Esophagus muscularis mucosa (tissue), 4 donors: ENCODE results near the gene AKAP9. TPM values are rescaled to one million over a fixed set of nuclear protein-coding genes. Genes with fewer than 3 reads are reported as not detected.
"Not testable (repeated sequence)": the region's sequence is repeated elsewhere in the genome, so short reads cannot be mapped to it uniquely, and the experiment has no call there.

Experiments used
- DNase-seq: peaks from one replicate; pipeline ENCODE4 v3.0.0-alpha.2; 2017; ENCODE audit errors: extremely low spot score
- H3K27ac ChIP-seq, 4 donors: fragments of 200-600 bp; sonication (generic); replicated peaks in 1 of 4; 1 replicate in 3 of 4; 2 replicates in 1 of 4; pipeline ENCODE4 v1.5.1; 2016 to 2019; ENCODE audit warnings: mild to moderate bottlenecking in 1 of 4
- H3K27me3 ChIP-seq, 4 donors: fragments of 200-600 bp; sonication (generic); one replicate each; pipeline versions ENCODE4 v1.5.1 to v1.6.0; 2016 to 2019
- H3K36me3 ChIP-seq, 4 donors: fragments of 200-600 bp; sonication (generic); one replicate each; pipeline ENCODE4 v1.5.1; 2016 to 2019
- H3K4me1 ChIP-seq, 4 donors: fragments of 200-600 bp; sonication (generic); one replicate each; pipeline ENCODE4 v1.5.1; 2016 to 2019
- H3K4me3 ChIP-seq, 4 donors: fragments of 200-600 bp; sonication (generic); 1 replicate in 2 of 4; 2 replicates in 2 of 4; pipeline ENCODE4 v1.5.1; 2016 to 2019; ENCODE audit warnings: mild to moderate bottlenecking in 4 of 4, moderate library complexity in 1 of 4
- H3K9me3 ChIP-seq, 4 donors: fragments of 200-600 bp; sonication (generic); 1 replicate in 3 of 4; 2 replicates in 1 of 4; pipeline ENCODE4 v1.5.1; 2016 to 2019
- CTCF ChIP-seq, 3 experiments: fragments of 200-600 bp in 2 of 3; fragments of 450-650 bp in 1 of 3; sonication (generic) in 2 of 3; IDR thresholded peaks; one replicate each; pipeline ENCODE4 v1.5.1; 2017 to 2019; ENCODE audit warnings: antibody characterized with exemption in 3 of 3, mild to moderate bottlenecking in 2 of 3, moderate library complexity in 1 of 3
- EP300 ChIP-seq: sonication (generic); formaldehyde crosslinking; IDR thresholded peaks from one replicate; pipeline ENCODE4 v1.6.1; 2017; ENCODE audit warnings: antibody characterized with exemption
- POLR2A ChIP-seq: fragments of 450-650 bp; IDR thresholded peaks from one replicate; pipeline ENCODE4 v1.6.1; 2017; ENCODE audit warnings: antibody characterized with exemption, moderate library complexity, mild to moderate bottlenecking, low read depth
- POLR2AphosphoS5 ChIP-seq, 2 donors: sonication (generic); formaldehyde crosslinking; IDR thresholded peaks; one replicate each; pipeline ENCODE4 v1.6.1; 2017; ENCODE audit warnings: antibody characterized with exemption in 2 of 2
- WGBS: methylation state at CpG from one replicate; pipeline ENCODE4 v1.1.5; 2018; 5-methylcytosine and 5-hydroxymethylcytosine counted together
- intact Hi-C: fragments of 100-400 bp; cut with DNase I; formaldehyde crosslinking; loops from one replicate; pipeline ENCODE4 v1.15.1; 2023
- total RNA-seq, 4 donors: library from RNA; depleted of rRNA; stranded (reverse); fragments of >200 nt; gene quantifications; one replicate each; pipeline versions ENCODE4 v1.1.0 to v1.2.1, GENCODE V29; 2016

Gene AKAP9
- total RNA-seq, 4 donors from 2014 or later: 33.6 to 60.2 (median 39.3) TPM

- peak overlapping the region; percentile 72 to 100 (median 96) for H3K4me3 ChIP-seq
- 27% methylated on average over 21 of the region's 21 CpGs for WGBS
- no peaks in the 10 kb centered on the region for H3K27me3 ChIP-seq
- H3K9me3 ChIP-seq: no peaks in the 10 kb centered on the region
- peaks cover 0 to 12% (median 6%) of the 10 kb centered on the region in 4 donors for H3K36me3 ChIP-seq
- no peak for DNase-seq
- TF ChIP-seq POLR2AphosphoS5 (IDR thresholded peaks at IDR 0.05): no peak
- no peak for TF ChIP-seq POLR2A
- TF ChIP-seq EP300: no peak
- H3K4me1 ChIP-seq: peaks cover 5 to 28% (median 25%) of the 10 kb centered on the region in 4 donors
- H3K27ac ChIP-seq: peak overlapping the region; percentile 89 to 98 (median 95)
- intact Hi-C loops: loop anchor here (10.0 kb wide), 1 partner anchor 310 kb away; the partner anchor contains the start of gene GATAD1
Observed at GRCh38 chr7:92135052-92135889, 194.6 kb downstream of the AKAP9 start.

- peaks cover 5 to 21% (median 18%) of the 10 kb centered on the region in 4 donors for H3K4me1 ChIP-seq
- TF ChIP-seq POLR2A: no peak
- TF ChIP-seq CTCF (IDR thresholded peaks at IDR 0.05): no peak
- no peak for TF ChIP-seq POLR2AphosphoS5 (IDR thresholded peaks at IDR 0.05)
- no peak for TF ChIP-seq EP300
- no peak for DNase-seq
- H3K36me3 ChIP-seq: no peaks in the 10 kb centered on the region
- H3K27me3 ChIP-seq: no peaks in the 10 kb centered on the region
- no peaks in the 10 kb centered on the region for H3K9me3 ChIP-seq
- intact Hi-C loops: loop anchor here (10.0 kb wide), 1 partner anchor 307 kb away; the partner anchor contains the start of gene GATAD1
- H3K4me3 ChIP-seq: no peak overlapping the region
- 37% methylated on average over 2 of the region's 2 CpGs for WGBS
- H3K27ac ChIP-seq: no peak overlapping the region
Observed at GRCh38 chr7:92137557-92137956, 196.9 kb downstream of the AKAP9 start.

GRCh38 chr7:92141161-92141560 is 200.5 kb downstream of the AKAP9 start:
- Histone ChIP-seq H3K27me3 (no peaks in the 10 kb centered on the region), H3K36me3 (no peaks in the 10 kb centered on the region), H3K4me1 (no peaks in the 10 kb centered on the region), H3K27ac (no peak overlapping the region), H3K4me3 (no peak overlapping the region), H3K9me3 (no peaks in the 10 kb centered on the region)
- TF ChIP-seq POLR2A: no peak
- TF ChIP-seq CTCF (IDR thresholded peaks at IDR 0.05): no peak
- no peak for TF ChIP-seq POLR2AphosphoS5 (IDR thresholded peaks at IDR 0.05)
- TF ChIP-seq EP300: no peak
- over 99% methylated on average over 7 of the region's 7 CpGs for WGBS
- intact Hi-C loops: no loop called here
- DNase-seq: no peak

GRCh38 chr7:92142791-92143190 is 202.1 kb downstream of the AKAP9 start:
- H3K4me1 ChIP-seq, H3K4me3 ChIP-seq, H3K9me3 ChIP-seq, H3K27me3 ChIP-seq, H3K27ac ChIP-seq, intact Hi-C loops, H3K36me3 ChIP-seq, DNase-seq: not testable (repeated sequence)
- 87% methylated on average over 9 of the region's 9 CpGs for WGBS

- H3K4me3 ChIP-seq, intact Hi-C loops, H3K4me1 ChIP-seq, DNase-seq, H3K9me3 ChIP-seq, H3K36me3 ChIP-seq, H3K27ac ChIP-seq, H3K27me3 ChIP-seq: not testable (repeated sequence)
- WGBS: 95% methylated on average over 15 of the region's 50 CpGs
Observed at GRCh38 chr7:92143192-92143880, 202.7 kb downstream of the AKAP9 start.

- DNase-seq: no peak
- TF ChIP-seq POLR2A (no peak), EP300 (no peak), CTCF (IDR thresholded peaks at IDR 0.05) (no peak), POLR2AphosphoS5 (IDR thresholded peaks at IDR 0.05) (no peak)
- Histone ChIP-seq H3K9me3 (no peaks in the 10 kb centered on the region), H3K36me3 (no peaks in the 10 kb centered on the region), H3K4me3 (no peak overlapping the region), H3K27me3 (no peaks in the 10 kb centered on the region), H3K4me1 (no peaks in the 10 kb centered on the region), H3K27ac (no peak overlapping the region)
- WGBS: 95% methylated on average over 5 of the region's 5 CpGs
- intact Hi-C loops: no loop called here
Observed at GRCh38 chr7:92149736-92150239, 209.1 kb downstream of the AKAP9 start.
